ENCODE measurements around the gene EYA4.

The EYA4 gene

GRCh38 chr6:133348846-133349245 lies 107.7 kb downstream of the EYA4 start:
- FAIRE-seq (no peak), DNase-seq (ENCODE audit: low spot score) (no peak)

- no peak for DNase-seq (ENCODE audit: low spot score)
Measured at GRCh38 chr6:133350928-133351327, 109.8 kb downstream of the EYA4 start.

GRCh38 chr6:133352046-133352445 lies 110.9 kb downstream of the EYA4 start:
- DNase-seq (ENCODE audit: low spot score) (no peak), FAIRE-seq (no peak)

More at GRCh38 chr6:133350928-133351327, 109.8 kb downstream of the EYA4 start:
- FAIRE-seq, result no peak

- DNase-seq (ENCODE audit: low spot score) (no peak), FAIRE-seq (no peak)
Measured at GRCh38 chr6:133353061-133353460, 111.9 kb downstream of the EYA4 start.

GRCh38 chr6:133355922-133356321 lies 114.8 kb downstream of the EYA4 start:
- FAIRE-seq (no peak), DNase-seq (ENCODE audit: low spot score) (no peak)

- no peak for FAIRE-seq
- DNase-seq (ENCODE audit: low spot score), result no peak
Measured at GRCh38 chr6:133358574-133359150, 117.5 kb downstream of the EYA4 start.

GRCh38 chr6:133359256-133359655 lies 118.1 kb downstream of the EYA4 start:
- DNase-seq (ENCODE audit: low spot score) (no peak), FAIRE-seq (no peak)

GRCh38 chr6:133359760-133360159 lies 118.6 kb downstream of the EYA4 start:
- DNase-seq (ENCODE audit: low spot score) (no peak), FAIRE-seq (no peak)

- no peak for DNase-seq (ENCODE audit: low spot score)
- FAIRE-seq, result no peak
Measured at GRCh38 chr6:133360194-133360593, 119.0 kb downstream of the EYA4 start.

- no peak for FAIRE-seq
- no peak for DNase-seq (ENCODE audit: low spot score)
Measured at GRCh38 chr6:133362813-133363212, 121.7 kb downstream of the EYA4 start.

- FAIRE-seq (no peak), DNase-seq (ENCODE audit: low spot score) (no peak)
Measured at GRCh38 chr6:133368664-133369063, 127.5 kb downstream of the EYA4 start.

- no peak for DNase-seq (ENCODE audit: low spot score)
- no peak for FAIRE-seq
Measured at GRCh38 chr6:133369773-133370272, 128.7 kb downstream of the EYA4 start.

GRCh38 chr6:133376743-133377142 lies 135.6 kb downstream of the EYA4 start:
- FAIRE-seq, result no peak

GRCh38 chr6:133377219-133377618 lies 136.1 kb downstream of the EYA4 start:
- FAIRE-seq, result no peak
- DNase-seq (ENCODE audit: low spot score), result no peak

More at GRCh38 chr6:133376743-133377142, 135.6 kb downstream of the EYA4 start:
- DNase-seq (ENCODE audit: low spot score), result no peak

- DNase-seq (ENCODE audit: low spot score), result no peak
- no peak for FAIRE-seq
Measured at GRCh38 chr6:133380047-133380446, 138.9 kb downstream of the EYA4 start.

GRCh38 chr6:133380723-133381122 lies 139.6 kb downstream of the EYA4 start:
- FAIRE-seq (no peak), DNase-seq (ENCODE audit: low spot score) (no peak)

GRCh38 chr6:133388731-133389130 lies 147.6 kb downstream of the EYA4 start:
- FAIRE-seq (no peak), DNase-seq (ENCODE audit: low spot score) (no peak)

- no peak for FAIRE-seq
Measured at GRCh38 chr6:133390168-133390567, 149.0 kb downstream of the EYA4 start.

GRCh38 chr6:133392015-133392414 lies 150.9 kb downstream of the EYA4 start:
- no peak for DNase-seq (ENCODE audit: low spot score)
- FAIRE-seq, result no peak

More at GRCh38 chr6:133390168-133390567, 149.0 kb downstream of the EYA4 start:
- no peak for DNase-seq (ENCODE audit: low spot score)

- FAIRE-seq, result no peak
- no peak for DNase-seq (ENCODE audit: low spot score)
Measured at GRCh38 chr6:133392641-133393040, 151.5 kb downstream of the EYA4 start.

- DNase-seq (ENCODE audit: low spot score), result no peak
- FAIRE-seq, result no peak
Measured at GRCh38 chr6:133393891-133394290, 152.7 kb downstream of the EYA4 start.

GRCh38 chr6:133394630-133395029 lies 153.5 kb downstream of the EYA4 start:
- FAIRE-seq, result no peak
- DNase-seq (ENCODE audit: low spot score), result no peak

- no peak for FAIRE-seq
- no peak for DNase-seq (ENCODE audit: low spot score)
Measured at GRCh38 chr6:133396233-133396983, 155.3 kb downstream of the EYA4 start.

Data from RCC 7860 (cell line).